ENCODE data around the gene ARHGAP27. TPM values are rescaled to one million over a fixed set of nuclear protein-coding genes. Genes with fewer than 3 reads are reported as not detected.

ARHGAP27 gene
- total RNA-seq, 1 experiment from 2014 or later = 39.2 TPM

DNA sequence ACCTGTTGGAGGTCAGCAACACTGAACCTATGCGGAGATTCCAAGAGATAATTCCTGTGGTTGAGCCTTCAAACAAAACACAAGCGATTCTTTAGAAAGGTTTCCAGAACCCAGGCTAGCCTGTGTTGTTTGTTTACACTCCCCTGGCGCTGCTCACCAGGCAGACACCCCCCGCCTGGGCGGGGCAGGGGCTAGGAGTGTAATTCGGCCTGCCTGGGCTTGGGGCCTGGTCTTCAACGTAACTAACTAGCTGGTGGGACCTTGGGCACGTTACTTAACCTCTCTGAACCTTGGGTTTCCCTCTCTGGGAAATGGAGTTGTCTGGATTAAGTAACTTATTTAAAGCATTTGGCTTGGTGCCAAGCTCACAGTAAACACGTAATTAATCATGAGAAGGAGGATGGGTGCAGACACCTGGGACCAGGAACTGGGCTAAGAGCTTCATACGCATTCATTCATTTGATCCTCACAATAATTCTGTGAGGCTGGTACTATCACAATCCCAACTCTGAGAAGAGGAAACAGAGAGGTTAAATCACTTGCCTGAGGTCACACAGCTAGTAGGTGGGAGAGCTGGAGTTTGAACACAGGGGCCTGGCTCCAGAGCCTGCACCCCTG is 7.6 kb upstream of the ARHGAP27 start:
- no peaks in the 10 kb centered on the region for H3K27me3 ChIP-seq (ENCODE audit: control insufficient read depth, insufficient read depth, low read length)

DNA sequence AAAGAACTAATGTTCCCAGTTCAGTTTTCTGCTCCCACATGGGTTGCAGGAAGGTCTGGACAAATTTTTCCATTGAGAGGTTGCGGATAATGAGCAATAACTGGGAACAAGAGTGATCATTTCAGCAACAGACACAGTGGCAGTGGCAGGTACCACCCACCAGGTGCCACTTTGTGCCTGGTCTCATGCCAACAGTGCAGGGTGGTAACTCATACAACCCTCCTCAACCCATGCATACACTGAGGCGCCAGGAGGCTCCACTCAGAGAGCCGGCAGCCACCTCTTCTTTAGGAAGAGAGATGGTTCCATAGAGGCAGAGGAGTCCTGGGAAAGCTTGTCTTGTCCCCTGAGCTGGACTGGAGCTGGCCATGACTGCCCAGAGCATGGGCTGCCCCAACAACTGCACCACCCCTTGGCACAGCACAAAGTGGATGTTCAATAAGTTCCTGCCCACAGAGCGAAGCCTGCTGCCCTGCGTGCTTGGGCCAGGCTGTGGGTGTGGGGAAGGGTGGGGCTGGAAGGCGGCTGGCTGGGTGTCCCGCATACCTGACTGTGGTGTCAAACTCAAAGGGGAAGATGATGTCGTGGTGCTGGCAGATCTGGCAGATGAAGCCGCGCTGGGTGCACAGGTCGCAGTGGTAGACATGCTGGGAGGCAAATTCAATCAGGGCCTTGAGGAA is 6.4 kb upstream of the ARHGAP27 start:
- in situ Hi-C loops (cut with HindIII; ENCODE audit: low pct_unique_long_range_greater_than_20kb, low sequenced_read_pairs) = no loop called here

More for the DNA sequence above, 7.6 kb upstream of the ARHGAP27 start:
- BruUV-seq (replicated peaks) = no TSS peak
- DNase-seq (ENCODE audit: low read depth, low spot score) (no peak), ATAC-seq (no peak)
- Histone ChIP-seq H3K36me3 (ENCODE audit: control insufficient read depth, insufficient read depth, low read length) (no peaks in the 10 kb centered on the region), H3K4me3 (ENCODE audit: low read depth in 2 of 2, low read length in 2 of 2) (no peak overlapping the region), H3K9me3 (ENCODE audit: control insufficient read depth, insufficient read depth, low read depth, low read length) (no peaks in the 10 kb centered on the region), H3K4me1 (ENCODE audit: control insufficient read depth, insufficient read depth, low read length) (peaks cover 7% of the 10 kb centered on the region), H3K27ac (ENCODE audit: low read length) (no peak overlapping the region)
- ChIA-PET POLR2A (no interaction called here), CTCF (interaction anchor here (0.9 to 1.0 kb wide), 2 partner anchors 15 to 48 kb away, joined by 4 read pairs; no protein-coding TSS in a partner anchor)
- intact Hi-C loops (cut with micrococcal nuclease; ENCODE audit: unreplicated experiment) (no loop called here), in situ Hi-C loops (cut with HindIII; ENCODE audit: low pct_unique_long_range_greater_than_20kb, low sequenced_read_pairs) (no loop called here)
- no peak for TF ChIP-seq CTCF (IDR thresholded peaks at IDR 0.05)
- TF ChIP-seq POLR2AphosphoS5 (IDR thresholded peaks at IDR 0.05; ENCODE audit: low read depth, low read length) = no peak
- TF ChIP-seq, protein P1, sequence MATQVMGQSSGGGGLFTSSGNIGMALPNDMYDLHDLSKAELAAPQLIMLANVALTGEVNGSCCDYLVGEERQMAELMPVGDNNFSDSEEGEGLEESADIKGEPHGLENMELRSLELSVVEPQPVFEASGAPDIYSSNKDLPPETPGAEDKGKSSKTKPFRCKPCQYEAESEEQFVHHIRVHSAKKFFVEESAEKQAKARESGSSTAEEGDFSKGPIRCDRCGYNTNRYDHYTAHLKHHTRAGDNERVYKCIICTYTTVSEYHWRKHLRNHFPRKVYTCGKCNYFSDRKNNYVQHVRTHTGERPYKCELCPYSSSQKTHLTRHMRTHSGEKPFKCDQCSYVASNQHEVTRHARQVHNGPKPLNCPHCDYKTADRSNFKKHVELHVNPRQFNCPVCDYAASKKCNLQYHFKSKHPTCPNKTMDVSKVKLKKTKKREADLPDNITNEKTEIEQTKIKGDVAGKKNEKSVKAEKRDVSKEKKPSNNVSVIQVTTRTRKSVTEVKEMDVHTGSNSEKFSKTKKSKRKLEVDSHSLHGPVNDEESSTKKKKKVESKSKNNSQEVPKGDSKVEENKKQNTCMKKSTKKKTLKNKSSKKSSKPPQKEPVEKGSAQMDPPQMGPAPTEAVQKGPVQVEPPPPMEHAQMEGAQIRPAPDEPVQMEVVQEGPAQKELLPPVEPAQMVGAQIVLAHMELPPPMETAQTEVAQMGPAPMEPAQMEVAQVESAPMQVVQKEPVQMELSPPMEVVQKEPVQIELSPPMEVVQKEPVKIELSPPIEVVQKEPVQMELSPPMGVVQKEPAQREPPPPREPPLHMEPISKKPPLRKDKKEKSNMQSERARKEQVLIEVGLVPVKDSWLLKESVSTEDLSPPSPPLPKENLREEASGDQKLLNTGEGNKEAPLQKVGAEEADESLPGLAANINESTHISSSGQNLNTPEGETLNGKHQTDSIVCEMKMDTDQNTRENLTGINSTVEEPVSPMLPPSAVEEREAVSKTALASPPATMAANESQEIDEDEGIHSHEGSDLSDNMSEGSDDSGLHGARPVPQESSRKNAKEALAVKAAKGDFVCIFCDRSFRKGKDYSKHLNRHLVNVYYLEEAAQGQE (IDR thresholded peaks at IDR 0.05; ENCODE audit: insufficient read depth in 1 of 2, low read depth in 2 of 2, low read length in 1 of 2) = no peak
- no peak for TF ChIP-seq TCF7L2 (IDR thresholded peaks at IDR 0.05; ENCODE audit: low read depth, low read length)

More for the DNA sequence above, 6.4 kb upstream of the ARHGAP27 start:
- Histone ChIP-seq H3K4me1 (ENCODE audit: control insufficient read depth, insufficient read depth, low read length) (peaks cover 7% of the 10 kb centered on the region), H3K9me3 (ENCODE audit: control insufficient read depth, insufficient read depth, low read depth, low read length) (no peaks in the 10 kb centered on the region), H3K27ac (ENCODE audit: low read length) (no peak overlapping the region), H3K36me3 (ENCODE audit: control insufficient read depth, insufficient read depth, low read length) (no peaks in the 10 kb centered on the region), H3K27me3 (ENCODE audit: control insufficient read depth, insufficient read depth, low read length) (no peaks in the 10 kb centered on the region), H3K4me3 (ENCODE audit: low read depth in 2 of 2, low read length in 2 of 2) (no peak overlapping the region)
- DNase-seq (ENCODE audit: low read depth, low spot score) = no peak
- TF ChIP-seq POLR2AphosphoS5 (IDR thresholded peaks at IDR 0.05; ENCODE audit: low read depth, low read length) (no peak), SIN3A (IDR thresholded peaks at IDR 0.05; ENCODE audit: borderline replicate concordance, insufficient read depth, low read depth, low read length) (no peak), TCF7L2 (IDR thresholded peaks at IDR 0.05; ENCODE audit: low read depth, low read length) (no peak), CTCF (IDR thresholded peaks at IDR 0.05) (no peak)
- TF ChIP-seq, protein P1 (IDR thresholded peaks at IDR 0.05; ENCODE audit: insufficient read depth in 1 of 2, low read depth in 2 of 2, low read length in 1 of 2) = no peak
- BruUV-seq (replicated peaks) = no TSS peak
- CTCF ChIA-PET = interaction anchor here (1.0 kb wide), 1 partner anchor 46 kb away, joined by 4 read pairs; no protein-coding TSS in a partner anchor
- POLR2A ChIA-PET = no interaction called here
- intact Hi-C loops (cut with micrococcal nuclease; ENCODE audit: unreplicated experiment) = no loop called here
- ATAC-seq = no peak
